DMS53 treated with DMSO at 0.1 percent for 48 hours (cell line): ENCODE measurements around the gene SRL.

Source experiments
- DNase-seq: peaks from one replicate; lab custom pipeline; 2025; ENCODE audit not compliant: unreplicated experiment; lab: John Stamatoyannopoulos, UW

SRL gene

GRCh38 chr16:4204521-4204920, 37.4 kb downstream of the SRL start:
- no peak for DNase-seq

GRCh38 chr16:4203748-4204147, 38.1 kb downstream of the SRL start:
- DNase-seq, result no peak

- DNase-seq, result no peak
Observed at GRCh38 chr16:4202615-4203345, 39.1 kb downstream of the SRL start.

- DNase-seq, result no peak
Observed at GRCh38 chr16:4200781-4201137, 41.1 kb downstream of the SRL start.

GRCh38 chr16:4200000-4200780, 41.7 kb downstream of the SRL start:
- peak; percentile 10 for DNase-seq

GRCh38 chr16:4198816-4199215, 43.1 kb downstream of the SRL start:
- no peak for DNase-seq

GRCh38 chr16:4194661-4195060, 47.2 kb downstream of the SRL start:
- DNase-seq, result no peak

GRCh38 chr16:4193920-4194319, 48.0 kb downstream of the SRL start:
- no peak for DNase-seq

GRCh38 chr16:4192206-4192605, 49.7 kb downstream of the SRL start:
- no peak for DNase-seq

- DNase-seq, result no peak
Observed at GRCh38 chr16:4190712-4191333, 51.1 kb downstream of the SRL start.

- no peak for DNase-seq
Observed at GRCh38 chr16:4190086-4190485, 51.8 kb downstream of the SRL start.

GRCh38 chr16:4184038-4184702, 57.7 kb downstream of the SRL start:
- DNase-seq, result no peak

- peak; percentile 67 for DNase-seq
Observed at GRCh38 chr16:4183237-4184037, 58.4 kb downstream of the SRL start.

- no peak for DNase-seq
Observed at GRCh38 chr16:4182581-4183236, 59.2 kb downstream of the SRL start.

- DNase-seq, result no peak
Observed at GRCh38 chr16:4180511-4180910, 61.4 kb downstream of the SRL start.

GRCh38 chr16:4179763-4180260, 62.1 kb downstream of the SRL start:
- no peak for DNase-seq

GRCh38 chr16:4179020-4179419, 62.9 kb downstream of the SRL start:
- no peak for DNase-seq

- DNase-seq, result no peak
Observed at GRCh38 chr16:4178468-4179010, 63.3 kb downstream of the SRL start.

GRCh38 chr16:4176906-4177417, 64.9 kb downstream of the SRL start:
- DNase-seq, result peak; percentile 46

- no peak for DNase-seq
Observed at GRCh38 chr16:4175849-4176248, 66.0 kb downstream of the SRL start.
